SU-DHL-6 (cell line): ENCODE results near the gene HOXC5.

Experiments used
- H2AFZ ChIP-seq: fragments of 200-600 bp; sonication (generic); 2 replicates; pipeline ENCODE4 v1.6.1; 2014; ENCODE audit warnings: low read depth, mild to moderate bottlenecking, moderate library complexity, mixed read lengths, antibody characterized with exemption, low read length; ENCODE audit not compliant: severe bottlenecking
- H3F3A ChIP-seq: fragments of 200-600 bp; shearing (Covaris generic); 2 replicates; pipeline ENCODE4 v1.6.0; 2016; ENCODE audit warnings: antibody characterized with exemption, mild to moderate bottlenecking; ENCODE audit not compliant: insufficient read depth
- H3K27ac ChIP-seq: fragments of 200-600 bp; sonication (generic); 2 replicates; pipeline ENCODE4 v1.5.1; 2016; ENCODE audit warnings: low read depth, mild to moderate bottlenecking, low read length, moderate library complexity, mixed read lengths
- H3K27me3 ChIP-seq: fragments of 200-600 bp; sonication (generic), shearing (Covaris generic); 2 replicates; pipeline ENCODE4 v1.6.0; 2014; ENCODE audit warnings: mild to moderate bottlenecking, low read length
- H3K36me3 ChIP-seq: fragments of 200-600 bp; sonication (generic); 2 replicates; pipeline ENCODE4 v1.6.1; 2014; ENCODE audit warnings: mild to moderate bottlenecking, low read length, mixed read lengths
- H3K4me2 ChIP-seq: fragments of 300-600, 200-600 bp; shearing (Covaris generic), sonication (generic); 2 replicates; pipeline ENCODE4 v1.6.0; 2014; ENCODE audit warnings: low read length, low read depth, mild to moderate bottlenecking; ENCODE audit not compliant: poor library complexity, severe bottlenecking
- H3K4me3 ChIP-seq: fragments of 200-600 bp; sonication (generic); 2 replicates; pipeline ENCODE4 v1.5.1; 2014; ENCODE audit warnings: antibody characterized with exemption, low read length, mild to moderate bottlenecking, mixed read lengths; ENCODE audit not compliant: insufficient read depth, poor library complexity, severe bottlenecking
- H3K79me2 ChIP-seq: fragments of 200-600 bp; sonication (generic); 2 replicates; pipeline ENCODE4 v1.6.1; 2014; ENCODE audit warnings: mild to moderate bottlenecking, low read length, moderate library complexity; ENCODE audit not compliant: insufficient read depth
- H3K9ac ChIP-seq: fragments of 200-600 bp; sonication (generic); 2 replicates; pipeline ENCODE4 v1.7.0; 2014; ENCODE audit warnings: mild to moderate bottlenecking, low read length
- H3K9me2 ChIP-seq: fragments of 200-600 bp; sonication (generic); replicated peaks from 2 replicates; pipeline ENCODE4 v1.6.1; 2014; ENCODE audit warnings: low read length; ENCODE audit not compliant: insufficient read depth
- H3K9me3 ChIP-seq: fragments of 200-600 bp; sonication (generic); 2 replicates; pipeline ENCODE4 v1.6.1; 2014; ENCODE audit warnings: low read length, mixed read lengths; ENCODE audit not compliant: insufficient read depth
- H4K20me1 ChIP-seq: fragments of 200-600 bp; sonication (generic); 2 replicates; pipeline ENCODE4 v1.6.1; 2014; ENCODE audit warnings: low read depth, mild to moderate bottlenecking, antibody characterized with exemption, low read length, moderate library complexity, mixed read lengths
- EZH2phosphoT487 ChIP-seq: fragments of 200-600 bp; sonication (generic), shearing (Covaris generic); conservative IDR thresholded peaks from 2 replicates; pipeline ENCODE4 v1.6.1; 2018; ENCODE audit warnings: mild to moderate bottlenecking, antibody characterized with exemption, low read length, moderate library complexity, mixed read lengths
- TF ChIP-seq, protein P1 (sequence below): fragments of 200-600 bp; sonication (generic); IDR thresholded peaks from one replicate; pipeline ENCODE4 v1.5.1; 2017; ENCODE audit warnings: antibody characterized with exemption, mild to moderate bottlenecking, low read length, moderate library complexity; ENCODE audit not compliant: insufficient read depth, poor library complexity, severe bottlenecking

Gene HOXC5

GRCh38 chr12:54017878-54018467 is 14.9 kb upstream of the HOXC5 start:
- no peaks in the 10 kb centered on the region for H3K79me2 ChIP-seq
- H3K4me2 ChIP-seq, result peak overlapping the region; percentile 82
- H2AFZ ChIP-seq, result peak overlapping the region; percentile 97
- H3K9ac ChIP-seq, result peak overlapping the region; percentile 69
- H3K27me3 ChIP-seq, result 0 out of 2 replicates have a peak, but pooled peaks cover 2% of the 10 kb centered on the region
- no peak for TF ChIP-seq EZH2phosphoT487
- TF ChIP-seq, protein P1, sequence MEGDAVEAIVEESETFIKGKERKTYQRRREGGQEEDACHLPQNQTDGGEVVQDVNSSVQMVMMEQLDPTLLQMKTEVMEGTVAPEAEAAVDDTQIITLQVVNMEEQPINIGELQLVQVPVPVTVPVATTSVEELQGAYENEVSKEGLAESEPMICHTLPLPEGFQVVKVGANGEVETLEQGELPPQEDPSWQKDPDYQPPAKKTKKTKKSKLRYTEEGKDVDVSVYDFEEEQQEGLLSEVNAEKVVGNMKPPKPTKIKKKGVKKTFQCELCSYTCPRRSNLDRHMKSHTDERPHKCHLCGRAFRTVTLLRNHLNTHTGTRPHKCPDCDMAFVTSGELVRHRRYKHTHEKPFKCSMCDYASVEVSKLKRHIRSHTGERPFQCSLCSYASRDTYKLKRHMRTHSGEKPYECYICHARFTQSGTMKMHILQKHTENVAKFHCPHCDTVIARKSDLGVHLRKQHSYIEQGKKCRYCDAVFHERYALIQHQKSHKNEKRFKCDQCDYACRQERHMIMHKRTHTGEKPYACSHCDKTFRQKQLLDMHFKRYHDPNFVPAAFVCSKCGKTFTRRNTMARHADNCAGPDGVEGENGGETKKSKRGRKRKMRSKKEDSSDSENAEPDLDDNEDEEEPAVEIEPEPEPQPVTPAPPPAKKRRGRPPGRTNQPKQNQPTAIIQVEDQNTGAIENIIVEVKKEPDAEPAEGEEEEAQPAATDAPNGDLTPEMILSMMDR, result no peak
- H3K9me2 ChIP-seq, result no peaks in the 10 kb centered on the region
- no peaks in the 10 kb centered on the region for H3K36me3 ChIP-seq
- H3K27ac ChIP-seq, result peak overlapping the region; percentile 46
- no peaks in the 10 kb centered on the region for H4K20me1 ChIP-seq
- peak overlapping the region; percentile 62 for H3K4me3 ChIP-seq
- H3K9me3 ChIP-seq, result no peaks in the 10 kb centered on the region
- no peaks in the 10 kb centered on the region for H3F3A ChIP-seq

DNA sequence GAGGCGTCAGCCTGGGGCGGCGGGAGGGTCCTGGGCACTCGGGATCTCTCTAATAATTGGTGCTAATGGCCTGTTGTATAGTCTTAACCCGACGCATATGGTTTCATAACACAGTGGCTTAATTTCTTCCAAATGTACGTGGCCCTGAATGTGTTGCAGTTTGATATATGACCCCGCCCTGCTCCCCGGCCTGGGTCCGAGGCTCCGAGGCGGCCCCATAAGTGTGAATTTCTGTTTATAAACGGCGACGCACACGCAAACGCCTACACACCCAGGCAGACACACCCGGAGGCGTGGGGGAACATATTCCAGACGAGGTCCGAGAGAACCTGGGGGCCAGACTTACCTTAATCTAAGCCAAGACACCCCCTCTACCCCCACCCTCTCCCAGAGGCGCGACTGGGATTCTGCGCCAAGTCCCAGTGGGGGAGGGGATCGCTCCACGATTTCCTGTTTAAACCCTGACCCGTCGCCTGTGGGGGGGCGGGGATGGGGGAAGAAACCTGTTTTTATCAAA is 14.3 kb upstream of the HOXC5 start:
- Histone ChIP-seq H3F3A (no peaks in the 10 kb centered on the region), H3K9me3 (no peaks in the 10 kb centered on the region), H3K36me3 (no peaks in the 10 kb centered on the region), H3K4me3 (peak overlapping the region; percentile 62), H3K9ac (peak overlapping the region; percentile 69), H3K4me2 (peak overlapping the region; percentile 82), H3K27ac (peak overlapping the region; percentile 46), H3K27me3 (no peaks in the 10 kb centered on the region), H3K9me2 (no peaks in the 10 kb centered on the region), H3K79me2 (no peaks in the 10 kb centered on the region), H2AFZ (peak overlapping the region; percentile 97), H4K20me1 (no peaks in the 10 kb centered on the region)
- no peak for TF ChIP-seq EZH2phosphoT487
- TF ChIP-seq, protein P1, result no peak

- no peak for TF ChIP-seq EZH2phosphoT487
- TF ChIP-seq, protein P1, result no peak
- Histone ChIP-seq H3K36me3 (no peaks in the 10 kb centered on the region), H3K27ac (no peak overlapping the region), H3K4me3 (no peak overlapping the region), H3K79me2 (no peaks in the 10 kb centered on the region), H3K27me3 (no peaks in the 10 kb centered on the region), H2AFZ (no peak overlapping the region), H3K9me3 (no peaks in the 10 kb centered on the region), H3K4me2 (no peak overlapping the region), H3F3A (no peaks in the 10 kb centered on the region), H3K9ac (no peak overlapping the region), H3K9me2 (no peaks in the 10 kb centered on the region), H4K20me1 (no peaks in the 10 kb centered on the region)
These were observed 13.6 kb upstream of the HOXC5 start for GRCh38 chr12:54019091-54019811.
